Stimulated activated CD4-positive, alpha-beta T cell treated with anti-CD3 and anti-CD28 coated beads, Interleukin-4, amount 100 ng/mL, for 24 hours (primary cell): ENCODE data around the gene C2orf80.
"Not testable (repeated sequence)": the region's sequence is repeated elsewhere in the genome, so short reads cannot be mapped to it uniquely, and the experiment has no call there.

Experiments used
- DNase-seq: peaks from one replicate; pipeline ENCODE4 v3.0.0-alpha.2; 2020

C2orf80 gene

DNA sequence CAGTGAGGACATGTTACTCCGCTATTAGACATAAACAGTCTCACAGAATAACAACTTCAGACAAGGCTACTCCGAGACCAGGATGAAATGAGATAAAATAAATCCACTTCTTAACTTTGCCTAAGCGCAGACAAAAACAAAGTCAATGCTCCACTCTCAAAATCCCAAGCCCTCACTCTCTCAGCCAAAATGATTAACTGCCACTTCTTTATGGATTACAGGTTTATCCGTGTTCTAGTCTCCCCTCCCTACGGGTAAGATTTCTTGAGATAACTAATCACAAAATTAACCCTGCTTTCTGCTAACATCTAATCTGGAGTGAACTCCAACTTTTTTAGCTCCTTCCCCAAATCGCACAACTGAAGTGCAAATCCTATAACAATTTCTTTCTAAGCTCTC lies 59.1 kb downstream of the C2orf80 start:
- no peak for DNase-seq

GRCh38 chr2:208129744-208130711 lies 59.8 kb downstream of the C2orf80 start, which contains the start of gene CRYGC:
TSS of gene CRYGC (minus strand) at chr2:208129828. CDS start at chr2:208129792, 36 bp downstream.
- DNase-seq, result no peak

- DNase-seq, result no peak
These were observed 61.7 kb downstream of the C2orf80 start for GRCh38 chr2:208128136-208128535.

GRCh38 chr2:208127090-208127489 lies 62.7 kb downstream of the C2orf80 start:
- DNase-seq, result no peak

DNA sequence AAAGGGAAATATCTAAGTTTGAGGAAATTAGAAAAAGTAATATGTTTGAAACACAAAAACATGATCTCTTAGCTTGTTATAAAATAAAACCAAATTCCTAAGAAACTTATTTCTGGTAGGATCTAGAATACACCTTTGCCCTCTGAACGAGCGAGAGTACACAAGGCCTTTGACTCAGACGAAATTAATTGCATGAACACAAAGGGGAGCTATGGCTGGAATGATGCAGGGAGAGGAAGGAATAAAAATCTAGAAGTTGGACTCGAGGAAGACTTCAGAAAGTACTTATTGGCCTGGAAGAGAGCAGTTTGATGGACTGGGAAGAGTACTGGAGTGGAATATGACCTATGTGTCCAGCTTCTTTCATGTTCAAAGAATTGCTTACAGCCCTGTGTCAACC lies 64.6 kb downstream of the C2orf80 start:
- no peak for DNase-seq

DNA sequence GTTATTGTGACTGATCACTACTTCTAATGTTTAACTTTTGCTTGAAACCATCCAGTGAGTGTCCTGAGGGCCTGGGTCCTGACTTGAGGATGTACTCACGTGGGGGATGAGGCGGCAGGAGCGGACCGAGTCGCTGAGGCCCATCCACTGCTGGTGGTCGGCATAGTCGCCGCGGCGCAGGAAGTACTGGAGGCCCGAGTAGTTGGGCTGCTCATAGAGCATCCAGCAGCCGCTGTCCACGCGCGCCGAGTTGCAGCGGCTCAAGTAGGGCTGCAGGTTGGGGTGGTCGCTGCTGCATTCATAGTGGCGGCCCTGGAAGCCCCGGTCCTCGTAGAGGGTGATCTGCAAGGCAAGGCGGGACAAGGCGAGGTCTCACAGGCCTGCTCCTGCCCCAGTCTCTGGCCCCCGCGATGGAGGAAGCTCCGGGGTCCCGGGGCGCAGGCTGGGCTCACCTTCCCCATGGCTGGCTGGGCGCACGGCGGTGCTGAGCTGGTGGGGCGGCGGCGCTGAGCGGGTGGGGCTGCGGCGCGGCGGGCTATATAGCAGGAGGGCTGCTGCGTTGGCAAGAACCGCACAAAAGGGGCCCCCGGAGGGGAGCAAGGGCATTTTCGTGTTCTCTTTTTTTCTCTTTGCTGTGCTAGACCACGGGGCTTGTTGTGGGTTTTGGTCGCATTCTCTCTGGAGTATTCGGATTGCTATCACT lies 65.7 kb downstream of the C2orf80 start, which contains the start of gene CRYGD:
Gene CRYGD (minus strand): TSS at position 512 of the 703 bp plus-strand sequence. CDS start 51 bp downstream, at position 461.
- not testable (repeated sequence) for DNase-seq

DNA sequence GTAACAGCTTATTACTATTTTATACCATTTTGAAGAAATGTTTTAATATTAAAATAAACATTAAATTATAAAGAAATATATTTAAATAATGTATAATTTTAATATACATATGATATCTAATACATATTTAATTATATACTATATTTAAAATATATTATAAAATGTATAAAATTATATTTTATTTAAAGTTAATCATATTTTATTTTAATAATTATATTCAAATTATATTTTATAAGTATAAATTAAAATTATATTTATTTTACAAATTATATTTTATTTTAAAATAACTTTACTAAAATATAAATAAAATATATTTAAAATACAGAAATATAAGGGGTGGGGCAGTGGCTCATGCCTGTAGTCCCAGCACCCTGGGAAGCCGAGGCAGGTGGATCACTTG lies 67.6 kb downstream of the C2orf80 start:
- no peak for DNase-seq

DNA sequence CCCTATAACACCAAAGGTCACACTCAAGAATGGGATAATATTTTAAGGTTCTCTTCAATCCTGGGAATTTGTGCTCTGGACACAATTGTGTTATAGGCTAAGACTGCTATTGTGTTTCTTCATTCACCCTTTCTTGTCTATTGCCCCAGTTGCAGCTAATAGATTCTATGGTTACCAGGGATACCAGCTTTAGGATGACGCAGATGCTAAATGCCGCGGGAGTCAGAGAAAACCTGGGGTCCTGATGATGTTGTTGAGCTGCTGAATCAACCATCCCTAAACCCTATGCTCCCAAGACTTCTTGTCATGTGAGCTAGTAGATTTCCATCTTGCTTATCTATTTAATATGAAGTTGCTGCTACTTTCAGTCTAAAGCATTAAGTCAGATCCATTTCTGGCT lies 70.9 kb downstream of the C2orf80 start:
- DNase-seq, result no peak

DNA sequence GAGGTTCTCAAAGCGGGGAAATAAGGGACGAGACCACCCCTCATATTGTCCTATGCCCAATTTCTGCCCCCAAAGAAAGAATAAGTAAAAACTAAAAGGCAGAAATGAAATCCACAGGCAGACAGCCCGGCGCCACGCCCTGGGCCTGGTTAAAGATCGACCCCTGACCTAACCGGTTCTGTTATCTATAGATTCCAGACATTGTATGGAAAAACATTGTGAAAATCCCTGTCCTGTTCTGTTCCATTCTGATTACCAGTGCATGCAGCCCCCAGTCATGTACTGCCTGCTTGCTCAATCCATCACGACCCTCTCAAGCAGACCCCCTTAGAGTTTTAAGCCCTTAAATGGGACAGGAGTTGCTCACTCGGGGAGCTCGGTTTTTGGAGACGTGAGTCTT lies 72.4 kb downstream of the C2orf80 start:
- not testable (repeated sequence) for DNase-seq
